Measurements from ENCODE around the gene ZNF474.

ZNF474 gene

DNA sequence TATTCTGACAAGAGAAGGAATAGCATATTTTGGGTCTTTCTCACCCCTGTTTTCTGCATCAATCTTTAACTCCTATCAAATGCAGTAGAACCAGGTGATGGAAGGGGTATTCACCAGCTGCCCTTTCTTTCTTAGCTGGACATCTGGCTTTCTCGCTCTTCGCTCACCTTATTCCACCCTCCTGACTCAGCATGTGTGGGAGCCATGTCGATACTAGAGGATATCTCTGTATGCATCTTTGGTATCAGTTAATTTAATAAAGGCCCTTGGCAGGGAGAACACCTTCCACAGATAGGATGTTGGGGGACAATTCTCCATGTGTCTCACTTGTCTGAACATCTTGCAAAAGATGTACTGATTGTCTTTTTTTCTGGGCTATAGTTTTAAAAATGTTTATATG lies 71.5 kb downstream of the ZNF474 start:
- no peak overlapping the region for H3K4me3 Mint-ChIP-seq
- TF ChIP-seq, protein P1, sequence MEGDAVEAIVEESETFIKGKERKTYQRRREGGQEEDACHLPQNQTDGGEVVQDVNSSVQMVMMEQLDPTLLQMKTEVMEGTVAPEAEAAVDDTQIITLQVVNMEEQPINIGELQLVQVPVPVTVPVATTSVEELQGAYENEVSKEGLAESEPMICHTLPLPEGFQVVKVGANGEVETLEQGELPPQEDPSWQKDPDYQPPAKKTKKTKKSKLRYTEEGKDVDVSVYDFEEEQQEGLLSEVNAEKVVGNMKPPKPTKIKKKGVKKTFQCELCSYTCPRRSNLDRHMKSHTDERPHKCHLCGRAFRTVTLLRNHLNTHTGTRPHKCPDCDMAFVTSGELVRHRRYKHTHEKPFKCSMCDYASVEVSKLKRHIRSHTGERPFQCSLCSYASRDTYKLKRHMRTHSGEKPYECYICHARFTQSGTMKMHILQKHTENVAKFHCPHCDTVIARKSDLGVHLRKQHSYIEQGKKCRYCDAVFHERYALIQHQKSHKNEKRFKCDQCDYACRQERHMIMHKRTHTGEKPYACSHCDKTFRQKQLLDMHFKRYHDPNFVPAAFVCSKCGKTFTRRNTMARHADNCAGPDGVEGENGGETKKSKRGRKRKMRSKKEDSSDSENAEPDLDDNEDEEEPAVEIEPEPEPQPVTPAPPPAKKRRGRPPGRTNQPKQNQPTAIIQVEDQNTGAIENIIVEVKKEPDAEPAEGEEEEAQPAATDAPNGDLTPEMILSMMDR (IDR thresholded peaks at IDR 0.05): no peak
- H3K27ac Mint-ChIP-seq: peak overlapping the region; percentile 52
- no peaks in the 10 kb centered on the region for H3K36me3 Mint-ChIP-seq (ENCODE audit: low read depth)
- H3K27me3 Mint-ChIP-seq (ENCODE audit: low read depth, poor library complexity): no peaks in the 10 kb centered on the region
- H3K9me3 Mint-ChIP-seq: peaks cover 8% of the 10 kb centered on the region
- H3K4me1 Mint-ChIP-seq: peaks cover 39% of the 10 kb centered on the region
- DNase-seq: no peak

DNA sequence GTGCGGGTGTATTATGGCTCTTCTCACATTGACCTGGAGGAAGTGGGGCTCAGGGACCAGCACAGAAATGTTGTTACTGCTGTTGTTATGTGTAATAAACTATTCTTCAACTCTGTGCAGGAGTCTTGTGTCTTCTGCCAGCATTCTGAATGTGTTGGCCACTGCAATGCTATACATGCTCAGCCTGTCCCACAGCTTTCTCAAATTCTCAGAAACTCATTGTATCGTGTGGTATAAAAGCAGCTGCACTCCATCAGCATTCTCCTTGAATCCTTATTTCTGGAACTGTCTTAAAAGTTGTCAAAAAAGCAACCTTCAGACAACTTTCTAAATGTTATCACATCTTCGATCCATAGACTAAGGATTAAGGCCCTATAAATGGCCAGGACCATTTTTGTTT lies 72.0 kb downstream of the ZNF474 start:
- H3K27me3 Mint-ChIP-seq (ENCODE audit: low read depth, poor library complexity): no peaks in the 10 kb centered on the region
- peak overlapping the region; percentile 52 for H3K27ac Mint-ChIP-seq
- H3K9me3 Mint-ChIP-seq: peaks cover 11% of the 10 kb centered on the region
- TF ChIP-seq, protein P1 (IDR thresholded peaks at IDR 0.05): no peak
- H3K4me3 Mint-ChIP-seq: no peak overlapping the region
- peaks cover 39% of the 10 kb centered on the region for H3K4me1 Mint-ChIP-seq
- H3K36me3 Mint-ChIP-seq (ENCODE audit: low read depth): no peaks in the 10 kb centered on the region
- no peak for DNase-seq

DNA sequence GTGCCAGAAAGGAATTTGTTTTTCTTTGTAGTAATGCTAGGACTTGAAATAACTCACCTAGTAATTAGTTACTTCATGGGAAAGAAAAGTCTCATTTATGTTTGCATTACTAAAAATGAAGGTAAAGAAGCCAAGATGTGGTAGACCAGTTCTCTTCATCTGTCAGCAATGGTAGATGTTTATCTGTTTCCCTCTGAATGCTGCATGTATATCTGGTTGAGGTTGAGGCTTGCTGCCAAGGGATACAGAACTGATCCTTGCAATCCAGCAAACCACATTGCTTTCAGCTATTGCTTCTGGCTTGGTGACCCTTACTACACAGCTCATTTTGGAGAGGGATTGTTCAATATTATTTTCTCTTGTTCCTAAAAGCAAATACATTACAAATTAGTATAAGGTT lies 73.6 kb downstream of the ZNF474 start:
- H3K4me1 Mint-ChIP-seq: peaks cover 33% of the 10 kb centered on the region
- peaks cover 22% of the 10 kb centered on the region for H3K9me3 Mint-ChIP-seq
- no peak overlapping the region for H3K27ac Mint-ChIP-seq
- H3K36me3 Mint-ChIP-seq (ENCODE audit: low read depth): no peaks in the 10 kb centered on the region
- TF ChIP-seq, protein P1 (IDR thresholded peaks at IDR 0.05): no peak
- no peak for DNase-seq
- no peaks in the 10 kb centered on the region for H3K27me3 Mint-ChIP-seq (ENCODE audit: low read depth, poor library complexity)
- H3K4me3 Mint-ChIP-seq: no peak overlapping the region

Data from nephron progenitor cell (in vitro differentiated cells).